Stimulated activated CD8-positive, alpha-beta memory T cell treated with anti-CD3 and anti-CD28 coated beads, Interleukin-12 subunit alpha, Interleukin-12 subunit beta, amount 100 ng/mL, for 1 hour (primary cell): Measurements from ENCODE around the gene CROT.
"Not testable (repeated sequence)": the region's sequence is repeated elsewhere in the genome, so short reads cannot be mapped to it uniquely, and the experiment has no call there.

Source experiments
- DNase-seq: peaks from one replicate; pipeline ENCODE4 v3.0.0-alpha.2; 2020; ENCODE audit warnings: low read depth

The CROT gene, protein sequence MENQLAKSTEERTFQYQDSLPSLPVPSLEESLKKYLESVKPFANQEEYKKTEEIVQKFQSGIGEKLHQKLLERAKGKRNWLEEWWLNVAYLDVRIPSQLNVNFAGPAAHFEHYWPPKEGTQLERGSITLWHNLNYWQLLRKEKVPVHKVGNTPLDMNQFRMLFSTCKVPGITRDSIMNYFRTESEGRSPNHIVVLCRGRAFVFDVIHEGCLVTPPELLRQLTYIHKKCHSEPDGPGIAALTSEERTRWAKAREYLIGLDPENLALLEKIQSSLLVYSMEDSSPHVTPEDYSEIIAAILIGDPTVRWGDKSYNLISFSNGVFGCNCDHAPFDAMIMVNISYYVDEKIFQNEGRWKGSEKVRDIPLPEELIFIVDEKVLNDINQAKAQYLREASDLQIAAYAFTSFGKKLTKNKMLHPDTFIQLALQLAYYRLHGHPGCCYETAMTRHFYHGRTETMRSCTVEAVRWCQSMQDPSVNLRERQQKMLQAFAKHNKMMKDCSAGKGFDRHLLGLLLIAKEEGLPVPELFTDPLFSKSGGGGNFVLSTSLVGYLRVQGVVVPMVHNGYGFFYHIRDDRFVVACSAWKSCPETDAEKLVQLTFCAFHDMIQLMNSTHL

DNA sequence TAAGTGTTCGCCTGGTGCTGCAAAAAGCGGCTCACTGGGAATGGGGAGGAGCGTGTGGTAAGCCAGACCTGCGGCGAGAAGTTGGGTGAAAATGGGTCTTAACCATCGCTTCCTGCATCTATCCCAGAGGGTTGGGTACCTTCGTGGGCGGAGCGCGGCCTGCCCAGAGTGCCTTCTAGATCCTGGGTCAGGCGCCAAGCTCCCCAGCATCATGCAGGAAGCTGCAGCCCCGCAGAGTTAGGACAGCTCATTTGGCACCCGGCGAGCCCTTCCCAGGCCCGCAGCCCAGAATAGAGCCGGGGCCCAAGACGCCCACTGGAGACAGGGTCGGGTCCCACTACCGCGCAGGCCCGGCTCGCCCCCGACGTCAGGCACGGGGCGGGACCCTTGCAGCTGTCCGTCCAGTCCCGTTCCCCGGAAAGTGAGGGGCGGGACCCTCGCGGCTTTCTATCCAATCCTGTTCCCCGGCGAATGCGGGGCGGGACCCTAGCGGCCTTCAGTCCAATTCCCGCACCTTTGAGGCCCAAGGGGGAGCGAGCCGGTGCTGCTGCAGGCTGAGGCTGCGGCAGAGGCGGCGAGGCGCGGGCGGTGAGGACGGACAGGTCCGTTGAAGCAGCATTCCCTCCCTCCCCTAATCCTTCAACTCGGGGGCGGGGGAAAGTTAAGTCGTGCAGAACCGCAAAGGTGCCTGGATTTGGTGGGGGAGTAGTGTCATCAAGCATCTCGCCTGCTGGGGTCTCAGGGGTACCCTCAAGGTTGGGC lies at the start of gene CROT:
TSS of gene CROT (plus strand) at position 499 of the 762 bp plus-strand sequence. CDS start 3,405 bp downstream, outside the sequence.
- peak; percentile 90 for DNase-seq

DNA sequence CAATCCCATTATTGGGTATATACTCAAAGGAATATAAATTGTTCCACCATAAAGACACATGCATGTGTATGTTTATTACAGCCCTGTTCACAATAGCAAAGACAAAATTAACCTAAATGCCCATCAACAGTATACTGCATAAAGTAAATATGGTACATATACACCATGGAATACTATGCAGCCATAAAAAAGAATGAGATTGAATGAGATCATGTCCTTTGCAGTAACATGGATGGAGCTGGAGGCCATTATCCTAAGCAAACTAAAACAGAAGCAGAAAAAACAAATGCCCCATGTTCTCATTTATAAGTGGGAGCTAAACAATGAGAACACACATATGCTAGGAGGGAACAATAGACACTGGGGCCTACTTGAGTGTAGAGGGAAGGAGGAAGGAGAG lies 44.7 kb upstream of the CROT start:
- no peak for DNase-seq

DNA sequence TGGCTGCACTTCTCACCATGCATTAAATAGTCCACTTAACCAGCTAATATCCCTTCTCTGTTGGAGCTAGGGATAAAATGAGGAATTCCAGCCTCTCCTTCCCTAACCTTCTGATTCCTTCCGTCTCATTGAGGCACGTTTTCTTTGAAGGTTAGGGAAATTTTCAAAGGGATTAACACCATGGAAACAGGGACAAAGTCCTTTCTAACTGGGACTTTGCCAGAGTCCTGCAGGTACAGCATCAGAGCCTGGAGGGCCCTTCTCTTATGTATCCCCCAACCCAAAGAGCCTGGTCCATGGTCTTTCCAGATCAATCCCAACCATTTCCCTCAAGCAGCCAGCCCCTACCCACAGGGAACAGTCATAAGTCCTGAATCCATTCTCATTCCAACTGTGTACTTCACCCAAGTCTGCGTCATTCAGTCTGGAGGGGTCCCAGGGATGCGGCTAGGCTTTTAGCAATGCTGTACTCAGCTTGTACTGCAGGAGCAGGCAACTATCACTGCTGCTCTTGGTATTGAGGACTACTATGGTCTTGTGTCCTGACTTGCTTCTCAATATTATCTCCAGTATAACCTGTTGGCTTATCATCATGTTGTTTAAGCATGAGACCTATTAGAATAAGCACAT lies 34.6 kb upstream of the CROT start:
- no peak for DNase-seq

DNA sequence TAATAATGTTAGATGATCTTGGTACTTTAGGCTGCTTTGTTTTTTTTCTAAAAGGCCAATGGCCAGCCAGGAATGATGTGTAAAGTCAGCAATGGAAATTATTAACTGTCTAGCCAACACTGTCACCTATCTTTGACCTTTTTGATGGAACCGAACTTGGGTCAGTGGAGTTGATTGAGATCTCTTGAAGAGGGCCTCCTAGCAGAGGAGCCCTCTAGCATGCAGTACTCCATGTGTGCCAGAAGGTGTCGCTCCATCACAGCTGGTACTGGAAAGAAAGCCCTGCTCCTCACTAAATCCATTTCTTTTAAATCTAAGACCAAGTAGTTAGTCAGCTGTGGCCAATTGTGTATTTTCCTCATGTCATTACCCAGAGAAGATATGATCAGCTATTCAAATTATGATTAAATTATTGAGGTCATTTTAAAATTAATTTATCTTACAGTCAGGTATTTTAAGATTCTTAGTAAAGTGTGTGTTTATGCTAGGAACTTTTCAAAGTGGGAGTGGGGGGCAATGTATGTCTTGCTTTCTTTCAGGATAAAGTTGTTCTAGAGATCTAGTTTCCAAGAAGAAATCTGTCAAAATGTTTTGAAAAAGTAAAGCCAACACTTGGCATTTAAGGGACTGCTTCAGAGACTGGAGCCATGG lies 33.1 kb upstream of the CROT start:
- peak; percentile 59 for DNase-seq

DNA sequence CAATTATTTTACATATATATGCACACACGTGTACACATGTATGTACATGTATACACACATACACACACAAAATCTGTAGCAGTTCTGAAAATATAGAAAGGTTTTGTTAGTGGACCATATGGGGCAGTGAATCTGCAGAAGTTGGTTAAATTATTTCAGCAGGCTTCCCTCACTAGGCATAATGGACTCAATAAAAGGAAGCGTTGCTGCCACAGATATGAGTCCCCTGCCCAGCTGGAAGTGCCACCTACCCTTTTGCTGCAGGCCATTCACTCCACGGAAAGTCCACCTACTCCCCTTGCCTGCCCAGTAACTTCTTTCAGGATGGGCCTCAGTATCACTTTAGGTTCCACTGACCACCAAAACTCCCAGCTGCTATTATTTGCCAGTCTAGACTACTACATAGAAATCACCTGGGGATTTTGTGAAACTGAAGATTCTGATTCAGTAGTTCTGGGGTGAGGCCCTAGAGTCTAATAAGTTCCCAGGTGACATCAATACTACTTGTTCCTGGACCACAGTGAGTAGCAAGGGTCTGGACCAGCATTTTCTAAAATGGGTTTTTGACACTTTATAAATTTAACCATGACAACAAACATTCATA lies 29.3 kb upstream of the CROT start:
- no peak for DNase-seq

DNA sequence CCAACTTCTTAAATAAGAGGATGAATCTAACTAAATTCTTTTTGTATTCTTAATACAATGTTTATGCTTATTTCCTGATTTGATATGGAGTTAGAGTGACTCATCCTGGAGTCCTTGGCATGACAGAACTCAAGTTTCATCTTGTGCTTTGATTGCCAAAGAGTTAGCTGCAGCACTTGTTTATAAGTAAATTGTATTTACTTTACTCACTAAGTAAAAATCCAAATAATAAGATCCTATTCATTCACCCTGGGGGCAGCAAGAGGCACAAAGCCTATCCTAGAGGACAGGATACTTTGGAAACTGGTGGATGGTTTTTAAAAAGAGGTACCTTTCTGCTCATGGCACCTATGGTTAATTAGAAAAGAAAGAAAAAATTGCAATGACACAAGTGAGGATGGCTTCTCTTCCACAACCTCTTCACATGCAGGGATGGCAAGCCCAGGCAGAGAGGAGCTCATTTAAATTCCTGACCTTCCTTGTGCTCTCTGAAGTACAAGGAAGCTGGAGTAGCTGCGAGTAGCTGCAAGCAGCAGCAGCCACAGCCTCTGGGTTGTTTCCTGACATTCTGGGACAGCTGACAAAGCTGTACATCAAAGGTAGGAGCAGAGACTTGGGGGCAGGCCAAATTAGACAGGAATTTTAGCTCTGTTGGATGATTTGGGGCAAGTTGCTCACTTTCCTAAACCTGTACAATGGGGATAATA lies 28.5 kb upstream of the CROT start:
- no peak for DNase-seq

DNA sequence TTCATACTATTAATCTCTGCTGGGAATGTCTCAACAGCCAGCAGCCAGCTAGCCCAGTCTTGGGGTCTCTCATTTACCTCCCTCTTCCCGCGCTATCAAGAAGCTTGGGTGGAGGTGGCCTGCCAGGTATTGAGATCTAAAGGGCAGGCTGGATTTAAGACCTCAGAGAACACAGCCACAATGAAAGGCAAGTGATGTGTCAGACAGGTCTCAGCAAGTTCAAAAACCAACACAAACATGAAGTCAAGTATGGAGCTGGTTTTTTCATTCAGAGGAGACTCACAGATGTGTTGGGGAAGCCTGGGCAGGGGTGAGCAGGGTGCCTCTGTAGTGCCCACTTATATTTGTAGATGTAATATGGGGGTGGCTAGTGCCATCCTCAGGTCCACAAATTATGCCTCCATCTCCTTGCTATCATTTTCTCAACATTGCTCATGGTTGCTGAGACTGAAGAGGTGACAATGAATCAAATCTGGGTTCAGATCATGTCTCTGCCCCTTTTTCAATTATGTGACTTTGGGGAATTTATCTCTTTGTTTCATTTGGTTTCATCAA lies 27.7 kb upstream of the CROT start:
- no peak for DNase-seq

DNA sequence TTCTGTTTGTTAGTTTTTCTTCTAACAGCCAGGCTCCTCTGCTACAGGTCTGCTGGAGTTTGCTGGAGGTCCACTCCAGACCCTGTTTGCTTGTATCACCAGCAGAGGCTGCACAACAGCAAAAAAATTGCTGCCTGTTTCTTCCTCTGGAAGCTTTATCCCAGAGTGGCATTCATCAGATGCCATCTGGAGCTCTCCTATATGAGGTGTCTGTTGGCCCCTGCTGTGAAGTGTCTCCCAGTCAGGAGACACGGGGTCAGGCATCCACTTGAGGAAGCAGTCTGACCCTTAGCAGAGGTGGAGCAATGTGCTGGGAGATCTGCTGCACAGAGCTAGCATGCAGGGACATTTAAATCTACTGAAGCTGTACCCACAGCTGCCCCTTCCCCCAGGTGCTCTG lies 26.7 kb upstream of the CROT start:
- DNase-seq, result no peak

DNA sequence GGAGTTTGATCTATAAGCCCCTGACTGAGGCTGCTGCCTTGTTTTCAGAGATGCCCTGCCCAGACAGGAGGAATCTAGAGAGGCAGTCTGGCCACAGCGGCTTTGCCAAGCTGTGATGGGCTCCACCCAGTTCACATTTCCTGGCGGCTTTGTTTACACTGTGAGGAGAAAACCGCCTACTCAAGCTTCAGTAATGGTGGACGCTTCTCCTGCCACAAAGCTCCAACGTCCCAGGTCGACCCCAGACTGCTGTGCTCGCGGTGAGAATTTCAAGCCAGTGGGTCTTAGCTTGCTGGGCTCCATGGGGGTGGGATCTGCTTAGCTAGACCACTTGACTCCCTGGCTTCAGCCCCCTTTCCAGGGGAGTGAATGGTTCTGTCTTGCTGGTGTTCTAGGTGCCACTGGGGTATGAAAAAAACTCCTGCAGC lies 26.3 kb upstream of the CROT start:
- not testable (repeated sequence) for DNase-seq

DNA sequence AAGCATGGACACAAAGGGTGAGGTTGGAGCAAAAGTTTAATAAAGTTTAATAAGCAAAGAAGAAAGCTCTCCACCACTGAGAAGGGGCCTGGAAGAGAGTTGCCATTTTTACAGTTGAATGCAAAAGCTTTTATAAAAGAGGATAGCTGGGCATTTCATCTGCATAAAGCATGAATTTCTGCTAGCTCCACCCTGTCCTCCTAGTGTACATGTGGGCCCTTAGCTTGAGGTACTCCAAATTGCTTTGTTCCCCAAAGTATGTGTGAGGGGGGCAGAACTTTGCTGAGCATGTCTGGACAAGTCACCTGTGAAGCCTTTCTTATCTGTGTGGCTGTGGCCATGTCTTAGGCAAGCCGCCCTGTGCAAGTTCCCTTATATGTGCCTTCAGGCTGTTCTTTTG lies 22.6 kb upstream of the CROT start:
- no peak for DNase-seq

DNA sequence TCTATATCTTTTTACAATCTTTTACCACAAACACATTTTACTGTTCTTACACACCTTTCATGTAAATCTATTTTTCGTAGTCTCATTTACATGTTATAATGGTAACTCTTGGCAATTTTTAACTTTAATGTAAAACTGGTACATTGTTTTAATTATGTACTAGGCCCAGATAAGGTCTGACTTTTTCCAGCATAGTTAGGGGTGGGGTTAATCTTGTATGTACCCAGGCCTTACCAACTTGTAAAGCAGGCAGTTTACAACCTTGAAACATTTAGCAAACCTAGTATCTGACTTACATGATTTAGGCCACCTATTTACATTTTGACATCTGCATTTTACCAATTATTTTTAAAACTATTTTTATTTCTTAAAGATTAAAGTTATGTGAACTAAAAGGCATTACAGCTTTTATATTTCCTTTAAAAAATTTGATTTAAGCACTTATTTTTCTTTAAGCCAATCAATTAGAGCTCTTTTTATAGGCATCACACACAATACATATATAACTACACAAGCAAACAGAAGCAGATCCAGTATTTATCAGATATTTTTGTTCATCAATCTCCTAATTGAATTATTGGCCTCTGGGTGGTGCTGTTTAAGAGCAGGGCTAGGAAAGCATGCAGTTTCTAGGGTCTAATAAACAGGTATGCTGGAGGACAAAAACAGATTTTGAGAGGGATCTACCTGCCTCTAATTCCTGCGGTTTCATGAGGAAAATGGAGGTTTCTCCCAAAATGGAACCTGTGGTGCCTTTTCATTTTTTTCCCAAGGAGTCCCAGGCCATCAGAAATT lies 19.7 kb upstream of the CROT start:
- no peak for DNase-seq

DNA sequence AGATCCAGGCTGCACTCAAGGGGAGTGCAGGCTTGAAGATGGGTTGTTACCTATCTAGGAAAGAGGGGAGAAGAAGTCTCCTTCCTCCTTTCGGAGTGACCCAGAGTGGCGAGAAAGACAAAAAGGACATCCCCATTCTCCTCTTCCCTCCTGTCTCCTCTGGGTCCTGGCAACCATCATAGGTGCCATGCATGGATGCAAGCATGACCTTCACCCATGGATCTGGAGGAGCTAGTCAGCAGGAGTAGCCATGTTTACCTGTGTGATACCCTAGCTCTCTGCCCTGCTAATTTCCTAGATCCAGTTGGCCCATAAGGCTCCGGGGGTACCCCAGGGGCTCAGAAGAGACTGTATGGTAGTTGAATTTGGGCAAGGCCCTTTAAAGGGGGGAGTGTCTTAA lies 17.2 kb upstream of the CROT start:
- DNase-seq, result no peak

DNA sequence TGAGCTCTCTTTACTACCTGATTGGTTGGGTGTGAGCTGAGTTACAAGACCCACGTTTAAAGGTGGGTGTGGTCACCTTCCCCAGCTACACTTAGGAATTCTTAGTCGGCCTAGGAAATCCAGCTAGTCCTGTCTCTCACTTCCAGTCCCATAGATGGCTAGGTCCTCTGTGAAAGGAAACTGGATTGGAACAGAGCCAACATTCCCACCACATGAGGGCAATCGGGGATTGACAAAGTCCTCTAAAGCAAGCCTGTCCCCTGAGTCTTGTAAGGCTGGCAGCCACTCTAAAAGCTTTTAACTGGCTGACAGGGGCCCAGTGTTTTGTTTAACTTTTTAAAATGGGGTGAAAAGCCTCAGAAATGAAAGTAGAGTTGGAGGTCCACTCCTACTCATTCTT lies 15.1 kb upstream of the CROT start:
- DNase-seq, result no peak

DNA sequence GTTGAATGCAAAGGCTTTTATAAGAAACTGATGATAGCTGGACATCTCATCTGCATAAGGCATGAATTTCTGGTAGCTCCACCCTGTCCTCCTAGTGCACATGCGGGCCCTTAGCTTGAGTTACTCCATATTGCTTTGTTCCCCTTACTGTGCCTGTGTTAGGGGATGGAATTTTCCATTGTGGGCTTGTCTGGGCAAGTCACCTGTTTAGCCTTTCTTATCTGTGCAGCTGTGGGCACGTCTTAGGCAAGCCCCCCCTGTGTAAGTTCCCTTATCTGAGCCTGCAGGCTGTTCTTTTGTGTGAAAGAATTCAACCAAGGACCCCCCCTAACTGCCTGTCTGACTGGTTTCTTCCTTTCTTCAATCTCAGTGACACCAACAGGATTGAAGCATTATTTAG lies 14.5 kb upstream of the CROT start:
- DNase-seq, result no peak

DNA sequence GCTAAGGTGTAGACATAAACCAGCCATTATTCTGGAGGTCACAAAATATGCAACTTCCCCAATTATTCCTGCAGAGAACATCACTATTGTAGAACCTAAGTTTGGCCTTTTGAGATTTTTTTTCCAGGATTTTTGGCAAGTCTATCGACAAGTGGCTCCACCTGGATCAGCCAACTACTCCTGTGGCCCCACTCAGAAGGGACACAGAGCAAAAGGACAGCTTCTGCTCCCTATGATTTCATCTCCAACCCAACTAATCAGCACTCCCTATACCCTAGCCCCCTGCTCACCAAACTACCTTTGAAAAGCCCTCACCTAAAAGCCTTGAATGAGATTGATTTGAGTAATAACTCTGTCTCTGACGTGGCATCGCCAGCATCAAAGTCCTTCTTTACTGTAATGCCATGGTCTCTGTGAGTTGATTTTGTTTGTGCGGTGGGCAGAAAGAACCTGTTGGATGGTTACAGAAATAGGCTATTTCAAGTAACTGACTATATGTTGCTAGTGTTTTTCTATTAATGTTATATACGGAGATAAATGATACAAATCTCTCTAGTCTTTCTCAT lies 13.7 kb upstream of the CROT start:
- no peak for DNase-seq

DNA sequence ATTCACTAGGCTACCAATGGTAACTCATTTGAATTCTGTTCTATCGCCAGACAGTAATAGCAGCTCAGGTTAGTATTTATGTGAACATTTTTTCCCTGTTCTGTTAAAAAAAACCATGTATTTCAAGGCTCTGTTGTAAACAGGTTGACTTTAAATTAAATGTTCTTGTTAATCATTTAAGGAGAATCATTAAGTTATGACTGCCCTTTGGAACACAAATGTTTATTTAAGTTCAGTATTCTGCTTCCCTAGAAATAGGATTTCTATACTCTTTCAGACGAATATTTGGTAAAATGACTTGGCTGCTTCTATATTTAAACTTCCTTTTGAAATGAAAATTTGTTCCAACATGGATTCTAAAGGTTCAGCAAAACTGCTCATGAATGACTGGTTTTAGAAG lies 13.1 kb upstream of the CROT start:
- no peak for DNase-seq

DNA sequence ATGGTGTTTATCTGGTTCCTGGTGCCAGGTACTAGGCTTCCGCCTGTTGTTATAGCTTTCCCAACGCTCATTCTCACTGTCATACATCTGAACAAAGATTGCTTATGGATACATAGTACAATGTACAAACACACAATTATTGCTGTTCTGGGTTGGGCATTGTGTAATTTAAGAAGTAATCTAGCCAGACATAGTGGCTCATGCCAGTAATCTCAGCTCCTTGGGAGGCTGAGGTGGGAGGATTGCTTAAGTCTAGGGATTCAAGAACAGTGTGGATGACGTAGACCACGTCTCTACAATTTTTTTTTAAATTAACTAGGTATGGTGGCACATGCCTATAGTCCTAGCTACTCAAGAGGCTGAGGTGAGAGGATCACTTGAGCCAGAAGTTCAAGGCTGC lies 9.3 kb upstream of the CROT start:
- no peak for DNase-seq

DNA sequence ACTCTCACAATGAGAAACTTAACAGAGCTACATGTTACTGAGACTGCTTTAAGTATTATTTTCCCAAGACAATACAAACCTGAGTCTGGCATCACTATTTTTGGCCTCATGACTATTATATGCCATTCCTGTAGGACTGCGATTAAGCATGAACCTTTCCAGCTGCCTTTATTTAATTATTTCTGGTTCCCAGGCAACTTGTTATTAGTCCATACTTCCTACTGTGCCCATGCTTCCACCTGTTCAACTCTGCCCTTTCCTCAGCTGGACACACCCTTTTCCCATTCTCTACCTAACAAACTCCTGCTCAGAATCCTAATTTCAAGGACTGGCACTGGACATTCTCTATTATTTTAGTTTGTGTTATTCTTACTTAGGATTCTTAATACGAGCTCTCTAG lies 8.1 kb upstream of the CROT start:
- DNase-seq, result no peak

DNA sequence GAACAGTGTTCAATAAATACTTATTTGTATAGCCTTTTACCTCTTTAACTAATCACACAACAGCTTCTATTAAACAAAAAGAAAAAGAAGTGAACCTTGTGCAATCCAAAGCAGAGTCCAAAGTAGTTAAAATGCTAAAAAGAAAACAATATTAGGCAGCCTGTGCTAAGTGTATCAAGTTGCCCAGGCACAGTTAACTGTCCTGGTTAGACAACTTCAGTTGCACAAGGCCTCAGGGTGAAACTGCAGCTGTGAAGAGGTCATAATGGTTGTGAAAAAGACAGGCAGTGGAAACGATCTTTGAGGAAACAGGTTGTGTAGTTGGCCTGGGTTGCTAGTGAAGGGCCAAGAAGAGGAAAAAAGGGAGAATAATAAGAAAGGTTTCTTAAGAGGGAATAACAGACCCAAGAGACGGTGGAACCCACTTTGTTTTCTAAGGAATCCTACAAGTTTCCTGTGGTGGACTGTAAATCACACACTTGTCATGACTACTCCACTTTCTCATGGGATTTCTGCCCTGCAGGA lies 6.0 kb upstream of the CROT start:
- no peak for DNase-seq
